AG09319 (cell line): Measurements from ENCODE around the gene CDC20B.
"Not testable (repeated sequence)": the region's sequence is repeated elsewhere in the genome, so short reads cannot be mapped to it uniquely, and the experiment has no call there.

Experiments
- DNase-seq: peaks from one replicate; pipeline ENCODE4 v3.0.0-alpha.2; 2010; ENCODE audit warnings: low read depth; ENCODE audit errors: extremely low read depth
- CTCF ChIP-seq: IDR thresholded peaks from 2 replicates; pipeline ENCODE4 v1.5.1; 2011; ENCODE audit warnings: low read depth, mild to moderate bottlenecking, inconsistent platforms, low read length, moderate library complexity

Gene CDC20B

GRCh38 chr5:55101556-55102276 is 71.3 kb downstream of the CDC20B start:
- DNase-seq = no peak
- no peak for TF ChIP-seq CTCF

GRCh38 chr5:55101148-55101547 is 71.8 kb downstream of the CDC20B start:
- not testable (repeated sequence) for DNase-seq

- no peak for DNase-seq
- TF ChIP-seq CTCF = no peak
Measured at GRCh38 chr5:55096861-55097260, 76.1 kb downstream of the CDC20B start.

GRCh38 chr5:55096182-55096581 is 76.8 kb downstream of the CDC20B start:
- TF ChIP-seq CTCF = no peak
- DNase-seq = no peak

GRCh38 chr5:55091011-55091410 is 82.0 kb downstream of the CDC20B start:
- not testable (repeated sequence) for DNase-seq

GRCh38 chr5:55089301-55089700 is 83.7 kb downstream of the CDC20B start:
- DNase-seq = not testable (repeated sequence)

- DNase-seq = no peak
- TF ChIP-seq CTCF = no peak
Measured at GRCh38 chr5:55081541-55081940, 91.4 kb downstream of the CDC20B start.

- no peak for DNase-seq
- TF ChIP-seq CTCF = no peak
Measured at GRCh38 chr5:55073211-55073610, 99.8 kb downstream of the CDC20B start.

GRCh38 chr5:55072666-55073065 is 100.3 kb downstream of the CDC20B start:
- TF ChIP-seq CTCF = no peak
- DNase-seq = no peak
